ENCODE data around the gene CTBP1.

Gene CTBP1

DNA sequence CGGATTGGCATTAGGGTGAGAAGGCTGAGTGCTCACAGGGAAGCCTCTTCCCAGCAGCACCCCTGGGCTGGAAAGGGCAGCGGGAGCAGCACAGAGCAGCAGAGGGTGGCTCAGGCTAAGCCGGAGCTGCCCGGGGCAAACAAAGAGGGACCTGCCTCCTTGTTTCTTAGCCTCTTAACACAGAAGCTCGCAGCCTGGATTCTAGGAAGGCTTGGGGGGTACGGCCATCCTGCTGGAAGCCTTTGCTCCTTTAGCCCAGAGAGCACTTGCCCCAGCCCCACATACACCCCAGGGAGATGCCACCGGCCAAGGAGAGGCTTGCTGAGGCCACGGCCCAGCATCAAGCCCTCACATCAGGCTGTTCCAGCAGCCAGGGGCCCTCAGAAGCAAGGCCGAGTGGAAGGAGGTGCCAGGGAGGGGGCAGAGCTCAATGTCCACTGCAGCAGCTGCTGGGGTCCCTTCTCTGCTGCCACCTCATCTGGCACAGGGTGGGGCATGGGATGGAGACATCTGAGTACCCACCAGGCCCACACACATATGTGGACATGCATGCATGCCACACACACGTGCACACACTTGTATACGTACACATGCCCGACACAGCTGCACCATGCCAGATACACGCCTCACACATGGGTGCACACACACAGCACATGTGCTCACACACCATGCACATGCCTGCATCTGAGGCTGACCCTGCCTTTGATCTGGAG is 56.3 kb downstream of the CTBP1 start:
- H3K27me3 ChIP-seq (ENCODE audit: control insufficient read depth in 5 of 5, insufficient read depth in 4 of 5, low read length in 5 of 5), result no peaks in the 10 kb centered on the region
- H3K9me3 ChIP-seq (ENCODE audit: control insufficient read depth in 5 of 5, low read length in 5 of 5), result no peaks in the 10 kb centered on the region
- H3K4me1 ChIP-seq (ENCODE audit: control insufficient read depth in 5 of 5, insufficient read depth in 5 of 5, low read length in 5 of 5), result peaks cover 16 to 40% (median 35%) of the 10 kb centered on the region in 5 donors
- peak overlapping the region in 3 of 5 donors; percentile 2 to 31 (median 6) for H3K4me3 ChIP-seq (ENCODE audit: low read depth in 1 of 5, low read length in 5 of 5)
- H3K36me3 ChIP-seq (ENCODE audit: control insufficient read depth in 5 of 5, insufficient read depth in 5 of 5, low read length in 5 of 5), result peaks cover 0 to 2% (median 0%) of the 10 kb centered on the region in 5 donors
- peak overlapping the region in 2 of 5 donors; percentile 8 to 31 for H3K9ac ChIP-seq (ENCODE audit: low read length in 5 of 5)
- peak overlapping the region; percentile 85 for H3K27ac ChIP-seq (ENCODE audit: low read depth, low read length)

DNA sequence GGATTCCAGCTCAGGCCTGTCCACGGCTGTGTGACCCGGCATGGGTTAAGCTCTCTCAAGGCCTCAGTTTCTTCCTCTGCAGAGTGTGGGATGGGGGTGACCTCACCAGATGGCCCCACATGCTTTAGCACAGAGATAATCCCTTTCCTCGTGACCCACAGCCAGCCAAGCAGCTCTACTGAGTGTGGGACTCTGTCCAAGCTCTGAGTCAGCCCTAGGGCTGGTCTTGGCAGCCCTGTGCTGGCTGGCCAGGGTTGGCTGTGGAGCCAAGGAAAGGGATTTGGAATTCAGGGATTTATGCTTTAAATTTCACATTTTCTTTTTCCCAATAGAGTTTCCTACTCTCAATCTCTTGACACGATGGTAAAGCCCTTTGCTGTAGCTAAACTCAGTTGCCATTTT is 56.8 kb downstream of the CTBP1 start:
- Histone ChIP-seq H3K9ac (ENCODE audit: low read length in 5 of 5) (peak overlapping the region in 1 of 5 donors; percentile 31), H3K36me3 (ENCODE audit: control insufficient read depth in 5 of 5, insufficient read depth in 5 of 5, low read length in 5 of 5) (peaks cover 0 to 2% (median 0%) of the 10 kb centered on the region in 5 donors), H3K9me3 (ENCODE audit: control insufficient read depth in 5 of 5, low read length in 5 of 5) (no peaks in the 10 kb centered on the region), H3K27ac (ENCODE audit: low read depth, low read length) (peak overlapping the region; percentile 85), H3K27me3 (ENCODE audit: control insufficient read depth in 5 of 5, insufficient read depth in 4 of 5, low read length in 5 of 5) (no peaks in the 10 kb centered on the region), H3K4me3 (ENCODE audit: low read depth in 1 of 5, low read length in 5 of 5) (no peak overlapping the region), H3K4me1 (ENCODE audit: control insufficient read depth in 5 of 5, insufficient read depth in 5 of 5, low read length in 5 of 5) (peaks cover 16 to 40% (median 35%) of the 10 kb centered on the region in 5 donors)

DNA sequence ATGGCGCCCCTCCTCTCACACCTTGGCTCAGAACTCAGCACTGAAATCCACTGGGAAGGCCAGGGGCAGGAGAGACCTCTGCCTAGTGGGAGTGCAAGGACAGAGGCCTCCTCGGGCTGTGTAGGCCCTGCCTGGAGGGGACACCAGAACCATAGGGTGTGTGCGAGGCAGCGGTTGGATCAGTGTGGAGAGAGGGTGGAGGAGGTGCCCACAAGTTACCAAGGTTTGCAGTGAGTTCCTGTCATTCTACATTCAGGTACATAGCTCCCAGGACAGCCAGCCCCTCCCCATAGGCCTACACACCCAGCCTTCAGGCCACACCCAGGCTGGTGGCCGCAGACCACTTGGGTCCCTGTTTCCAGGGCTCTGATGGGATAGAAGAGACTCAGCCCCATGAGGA is 57.3 kb downstream of the CTBP1 start:
- H3K4me1 ChIP-seq (ENCODE audit: control insufficient read depth in 5 of 5, insufficient read depth in 5 of 5, low read length in 5 of 5), result peaks cover 16 to 38% (median 35%) of the 10 kb centered on the region in 5 donors
- no peaks in the 10 kb centered on the region for H3K36me3 ChIP-seq (ENCODE audit: control insufficient read depth in 5 of 5, insufficient read depth in 5 of 5, low read length in 5 of 5)
- no peaks in the 10 kb centered on the region for H3K9me3 ChIP-seq (ENCODE audit: control insufficient read depth in 5 of 5, low read length in 5 of 5)
- H3K27ac ChIP-seq (ENCODE audit: low read depth, low read length), result peak overlapping the region; percentile 70
- H3K9ac ChIP-seq (ENCODE audit: low read length in 5 of 5), result no peak overlapping the region
- no peak overlapping the region for H3K4me3 ChIP-seq (ENCODE audit: low read depth in 1 of 5, low read length in 5 of 5)
- H3K27me3 ChIP-seq (ENCODE audit: control insufficient read depth in 5 of 5, insufficient read depth in 4 of 5, low read length in 5 of 5), result no peaks in the 10 kb centered on the region

DNA sequence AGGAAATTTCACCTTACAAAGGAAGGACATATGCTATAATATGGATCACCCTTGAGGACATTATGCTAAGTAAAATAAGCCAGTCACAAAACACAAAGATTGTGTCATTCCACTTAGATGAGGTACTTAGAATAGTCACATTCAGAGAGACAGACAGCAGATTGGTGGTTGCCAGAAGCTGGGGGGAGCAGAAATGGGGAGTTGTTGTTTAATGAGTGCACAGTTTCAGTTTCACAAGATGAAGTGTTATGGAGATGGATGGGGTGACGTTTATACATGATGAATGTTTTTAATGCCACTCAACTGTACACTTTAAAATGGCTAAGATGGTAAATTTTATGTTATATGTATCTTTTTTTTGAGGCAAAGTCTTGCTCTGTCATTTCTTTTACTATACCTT is 61.7 kb downstream of the CTBP1 start:
- no peak overlapping the region for H3K9ac ChIP-seq (ENCODE audit: low read length in 5 of 5)
- H3K27ac ChIP-seq (ENCODE audit: low read depth, low read length), result no peak overlapping the region
- no peaks in the 10 kb centered on the region for H3K36me3 ChIP-seq (ENCODE audit: control insufficient read depth in 5 of 5, insufficient read depth in 5 of 5, low read length in 5 of 5)
- H3K9me3 ChIP-seq (ENCODE audit: control insufficient read depth in 5 of 5, low read length in 5 of 5), result no peaks in the 10 kb centered on the region
- H3K4me3 ChIP-seq (ENCODE audit: low read depth in 1 of 5, low read length in 5 of 5), result no peak overlapping the region
- H3K4me1 ChIP-seq (ENCODE audit: control insufficient read depth in 5 of 5, insufficient read depth in 5 of 5, low read length in 5 of 5), result peaks cover 5 to 18% (median 16%) of the 10 kb centered on the region in 5 donors
- H3K27me3 ChIP-seq (ENCODE audit: control insufficient read depth in 5 of 5, insufficient read depth in 4 of 5, low read length in 5 of 5), result no peaks in the 10 kb centered on the region

DNA sequence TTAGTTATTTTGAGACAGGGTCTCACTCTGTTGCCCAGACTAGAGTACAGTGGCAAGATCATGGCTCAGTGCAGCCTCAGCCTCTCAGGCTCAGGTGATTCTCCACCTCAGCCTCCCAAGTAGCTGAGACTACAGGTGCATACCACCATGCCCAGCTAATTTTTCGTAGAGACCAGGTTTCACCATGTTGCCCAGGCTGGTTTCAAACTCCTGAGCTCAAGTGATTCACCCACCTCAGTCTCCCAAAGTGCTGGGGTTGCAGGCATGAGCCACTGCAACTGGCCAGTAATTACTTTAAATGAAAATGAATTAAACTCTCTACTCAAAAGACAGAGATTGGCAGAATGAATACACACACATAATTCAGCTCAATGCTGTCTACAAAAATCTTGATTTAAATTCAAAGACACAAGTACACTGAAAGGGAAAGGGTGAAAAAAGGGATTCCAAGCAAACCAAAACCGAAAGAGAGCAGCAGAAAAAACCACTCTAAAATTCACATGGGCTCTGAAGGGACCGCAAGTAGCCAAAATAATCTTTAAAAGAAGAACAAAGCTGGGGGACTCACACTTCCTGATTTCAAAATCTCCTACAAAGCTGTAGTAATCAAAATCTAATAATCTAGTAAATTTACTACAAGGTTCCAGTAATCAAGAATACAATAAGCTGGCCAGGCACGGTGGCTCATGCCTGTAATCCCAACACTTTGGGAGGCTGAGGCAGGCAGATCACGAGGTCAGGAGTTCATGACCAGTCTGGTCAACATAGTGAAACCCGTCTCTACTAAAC is 64.8 kb downstream of the CTBP1 start:
- H3K36me3 ChIP-seq (ENCODE audit: control insufficient read depth in 5 of 5, insufficient read depth in 5 of 5, low read length in 5 of 5), result no peaks in the 10 kb centered on the region
- H3K27ac ChIP-seq (ENCODE audit: low read depth, low read length), result no peak overlapping the region
- peak overlapping the region in 2 of 5 donors; percentile 16 to 22 for H3K4me3 ChIP-seq (ENCODE audit: low read depth in 1 of 5, low read length in 5 of 5)
- H3K9me3 ChIP-seq (ENCODE audit: control insufficient read depth in 5 of 5, low read length in 5 of 5), result peaks cover 0 to 4% (median 3%) of the 10 kb centered on the region in 5 donors
- H3K9ac ChIP-seq (ENCODE audit: low read length in 5 of 5), result no peak overlapping the region
- peaks cover 0 to 10% (median 5%) of the 10 kb centered on the region in 5 donors for H3K4me1 ChIP-seq (ENCODE audit: control insufficient read depth in 5 of 5, insufficient read depth in 5 of 5, low read length in 5 of 5)
- H3K27me3 ChIP-seq (ENCODE audit: control insufficient read depth in 5 of 5, insufficient read depth in 4 of 5, low read length in 5 of 5), result no peaks in the 10 kb centered on the region

DNA sequence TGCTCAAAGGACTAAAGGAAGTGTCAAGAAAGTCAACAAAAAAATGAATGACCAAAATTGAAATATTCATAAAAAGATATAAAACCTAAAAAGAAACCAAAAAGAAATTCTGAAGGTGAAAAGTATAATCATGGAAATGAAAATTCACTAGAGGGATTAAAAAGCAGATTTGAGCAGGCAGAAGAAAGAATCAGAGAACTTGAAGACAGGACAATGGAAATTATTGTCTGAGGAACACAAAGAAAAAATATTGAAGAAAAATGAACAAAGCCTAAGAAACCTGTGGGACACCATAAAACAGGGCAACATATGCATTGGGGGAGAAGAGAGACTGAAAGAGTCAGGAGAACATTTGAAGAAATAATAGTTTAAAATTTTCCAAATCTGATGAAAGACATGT is 66.6 kb downstream of the CTBP1 start:
- Histone ChIP-seq H3K27ac (ENCODE audit: low read depth, low read length) (no peak overlapping the region), H3K4me3 (ENCODE audit: low read depth in 1 of 5, low read length in 5 of 5) (no peak overlapping the region), H3K36me3 (ENCODE audit: control insufficient read depth in 5 of 5, insufficient read depth in 5 of 5, low read length in 5 of 5) (no peaks in the 10 kb centered on the region), H3K9me3 (ENCODE audit: control insufficient read depth in 5 of 5, low read length in 5 of 5) (peaks cover 0 to 4% (median 3%) of the 10 kb centered on the region in 5 donors), H3K27me3 (ENCODE audit: control insufficient read depth in 5 of 5, insufficient read depth in 4 of 5, low read length in 5 of 5) (no peaks in the 10 kb centered on the region), H3K9ac (ENCODE audit: low read length in 5 of 5) (no peak overlapping the region), H3K4me1 (ENCODE audit: control insufficient read depth in 5 of 5, insufficient read depth in 5 of 5, low read length in 5 of 5) (peaks cover 0 to 10% (median 5%) of the 10 kb centered on the region in 5 donors)

DNA sequence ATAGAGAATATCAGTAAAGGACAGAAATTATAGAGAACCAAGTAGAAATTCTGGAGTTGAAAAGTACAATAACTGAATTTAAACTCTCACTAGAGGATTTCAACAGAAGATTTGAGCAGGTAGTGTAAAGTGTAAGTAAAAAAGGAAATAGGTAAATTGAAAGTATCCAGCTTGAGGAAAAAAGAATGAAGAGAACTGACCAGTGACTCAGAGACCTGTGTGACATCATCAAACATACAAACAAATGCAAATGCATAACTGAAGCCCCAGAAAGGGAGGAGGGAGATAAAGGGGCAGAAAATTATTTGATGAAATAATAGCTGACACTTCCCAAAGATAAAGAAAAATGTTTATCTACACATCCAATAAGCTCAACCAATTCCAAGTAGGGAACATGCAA is 68.3 kb downstream of the CTBP1 start:
- H3K36me3 ChIP-seq (ENCODE audit: control insufficient read depth in 5 of 5, insufficient read depth in 5 of 5, low read length in 5 of 5), result no peaks in the 10 kb centered on the region
- H3K4me1 ChIP-seq (ENCODE audit: control insufficient read depth in 5 of 5, insufficient read depth in 5 of 5, low read length in 5 of 5), result peaks cover 0 to 10% (median 7%) of the 10 kb centered on the region in 5 donors
- no peak overlapping the region for H3K27ac ChIP-seq (ENCODE audit: low read depth, low read length)
- no peak overlapping the region for H3K9ac ChIP-seq (ENCODE audit: low read length in 5 of 5)
- no peak overlapping the region for H3K4me3 ChIP-seq (ENCODE audit: low read depth in 1 of 5, low read length in 5 of 5)
- peaks cover 0 to 4% (median 3%) of the 10 kb centered on the region in 5 donors for H3K9me3 ChIP-seq (ENCODE audit: control insufficient read depth in 5 of 5, low read length in 5 of 5)
- no peaks in the 10 kb centered on the region for H3K27me3 ChIP-seq (ENCODE audit: control insufficient read depth in 5 of 5, insufficient read depth in 4 of 5, low read length in 5 of 5)

DNA sequence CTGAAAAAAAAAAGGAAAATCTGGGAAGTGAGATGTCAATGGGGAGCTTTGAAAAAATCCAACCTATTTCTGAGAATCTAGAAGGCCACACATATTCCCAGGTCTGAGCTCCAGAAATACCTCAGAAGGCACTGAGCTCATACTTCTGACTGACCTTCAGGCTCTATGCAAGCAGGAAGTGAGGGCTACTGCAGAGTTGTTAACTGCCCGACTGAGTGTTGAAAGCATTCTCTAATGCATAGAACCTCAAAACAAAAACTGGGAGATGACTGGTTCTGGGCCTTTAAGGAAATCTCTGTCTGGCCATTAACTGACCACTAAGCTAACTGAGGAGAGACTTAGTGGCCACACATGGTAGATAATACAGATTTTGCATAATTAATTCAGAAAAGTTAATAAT is 69.0 kb downstream of the CTBP1 start:
- no peaks in the 10 kb centered on the region for H3K27me3 ChIP-seq (ENCODE audit: control insufficient read depth in 5 of 5, insufficient read depth in 4 of 5, low read length in 5 of 5)
- H3K36me3 ChIP-seq (ENCODE audit: control insufficient read depth in 5 of 5, insufficient read depth in 5 of 5, low read length in 5 of 5), result no peaks in the 10 kb centered on the region
- H3K9me3 ChIP-seq (ENCODE audit: control insufficient read depth in 5 of 5, low read length in 5 of 5), result peaks cover 0 to 4% (median 3%) of the 10 kb centered on the region in 5 donors
- no peak overlapping the region for H3K4me3 ChIP-seq (ENCODE audit: low read depth in 1 of 5, low read length in 5 of 5)
- H3K4me1 ChIP-seq (ENCODE audit: control insufficient read depth in 5 of 5, insufficient read depth in 5 of 5, low read length in 5 of 5), result peaks cover 0 to 14% (median 9%) of the 10 kb centered on the region in 5 donors
- no peak overlapping the region for H3K27ac ChIP-seq (ENCODE audit: low read depth, low read length)
- no peak overlapping the region for H3K9ac ChIP-seq (ENCODE audit: low read length in 5 of 5)

DNA sequence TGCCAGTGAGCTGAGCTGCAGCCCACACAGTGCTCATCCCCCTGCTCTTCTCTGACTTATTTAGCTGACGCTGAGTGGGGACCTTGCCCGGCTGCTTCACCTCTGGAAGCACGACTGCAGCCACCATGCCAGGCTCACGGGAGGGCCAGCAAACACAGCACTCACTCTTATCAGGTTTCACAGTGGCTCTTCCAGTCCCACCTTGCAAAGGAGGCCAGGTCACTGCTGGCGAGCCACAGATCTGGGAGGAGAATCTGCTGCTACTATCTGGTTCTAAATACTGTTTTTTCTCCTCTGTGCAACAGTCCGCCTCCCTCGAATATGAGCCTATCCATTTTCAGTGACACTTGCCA is 69.9 kb downstream of the CTBP1 start:
- Histone ChIP-seq H3K9ac (ENCODE audit: low read length in 5 of 5) (no peak overlapping the region), H3K4me1 (ENCODE audit: control insufficient read depth in 5 of 5, insufficient read depth in 5 of 5, low read length in 5 of 5) (peaks cover 0 to 13% (median 10%) of the 10 kb centered on the region in 5 donors), H3K36me3 (ENCODE audit: control insufficient read depth in 5 of 5, insufficient read depth in 5 of 5, low read length in 5 of 5) (no peaks in the 10 kb centered on the region), H3K9me3 (ENCODE audit: control insufficient read depth in 5 of 5, low read length in 5 of 5) (peaks cover 0 to 4% (median 3%) of the 10 kb centered on the region in 5 donors), H3K4me3 (ENCODE audit: low read depth in 1 of 5, low read length in 5 of 5) (no peak overlapping the region), H3K27me3 (ENCODE audit: control insufficient read depth in 5 of 5, insufficient read depth in 4 of 5, low read length in 5 of 5) (no peaks in the 10 kb centered on the region), H3K27ac (ENCODE audit: low read depth, low read length) (no peak overlapping the region)

Measured in subcutaneous abdominal adipose tissue (tissue), 5 donors.